ENCODE measurements around the gene PDIA3.
A peak's percentile ranks its signal among the peaks of the same experiment; 100 is the strongest.
"Not testable (repeated sequence)": the region's sequence is repeated elsewhere in the genome, so short reads cannot be mapped to it uniquely, and the experiment has no call there.

PDIA3 gene

GRCh38 chr15:43746245-43746902, at the start of gene PDIA3:
TSS of gene PDIA3 (plus strand) at chr15:43746438. CDS start at chr15:43746540, 102 bp downstream.
- DNase-seq: peak; percentile 87
- in situ Hi-C loops (cut with MboI; ENCODE audit: low pct_unique_long_range_greater_than_20kb, low sequenced_read_pairs): not testable (repeated sequence)

- in situ Hi-C loops (cut with MboI; ENCODE audit: low pct_unique_long_range_greater_than_20kb, low sequenced_read_pairs): no loop called here
- DNase-seq: no peak
Observed at GRCh38 chr15:43702174-43702573, 44.1 kb upstream of the PDIA3 start.

GRCh38 chr15:43702701-43703424, 43.4 kb upstream of the PDIA3 start:
- DNase-seq: no peak

GRCh38 chr15:43710431-43711131, 35.7 kb upstream of the PDIA3 start:
- DNase-seq; in situ Hi-C loops (cut with MboI; ENCODE audit: low pct_unique_long_range_greater_than_20kb, low sequenced_read_pairs): not testable (repeated sequence)

More at GRCh38 chr15:43702701-43703424, 43.4 kb upstream of the PDIA3 start:
- in situ Hi-C loops (cut with MboI; ENCODE audit: low pct_unique_long_range_greater_than_20kb, low sequenced_read_pairs): no loop called here

- in situ Hi-C loops (cut with MboI; ENCODE audit: low pct_unique_long_range_greater_than_20kb, low sequenced_read_pairs): no loop called here
- no peak for DNase-seq
Observed at GRCh38 chr15:43723151-43723550, 23.1 kb upstream of the PDIA3 start.

GRCh38 chr15:43726306-43726705, 19.9 kb upstream of the PDIA3 start:
- in situ Hi-C loops (cut with MboI; ENCODE audit: low pct_unique_long_range_greater_than_20kb, low sequenced_read_pairs); DNase-seq: not testable (repeated sequence)

- in situ Hi-C loops (cut with MboI; ENCODE audit: low pct_unique_long_range_greater_than_20kb, low sequenced_read_pairs); DNase-seq: not testable (repeated sequence)
Observed at GRCh38 chr15:43728053-43728725, 18.0 kb upstream of the PDIA3 start.

- no peak for DNase-seq
- in situ Hi-C loops (cut with MboI; ENCODE audit: low pct_unique_long_range_greater_than_20kb, low sequenced_read_pairs): no loop called here
Observed at GRCh38 chr15:43735416-43735815, 10.8 kb upstream of the PDIA3 start.

- in situ Hi-C loops (cut with MboI; ENCODE audit: low pct_unique_long_range_greater_than_20kb, low sequenced_read_pairs): not testable (repeated sequence)
- peak; percentile 65 for DNase-seq
Observed at GRCh38 chr15:43746903-43747309, 668 bp downstream of the PDIA3 start.

GRCh38 chr15:43748376-43748775, 2.1 kb downstream of the PDIA3 start:
- no peak for DNase-seq
- in situ Hi-C loops (cut with MboI; ENCODE audit: low pct_unique_long_range_greater_than_20kb, low sequenced_read_pairs): no loop called here

- in situ Hi-C loops (cut with MboI; ENCODE audit: low pct_unique_long_range_greater_than_20kb, low sequenced_read_pairs): no loop called here
- DNase-seq: no peak
Observed at GRCh38 chr15:43749690-43750345, 3.6 kb downstream of the PDIA3 start.

- in situ Hi-C loops (cut with MboI; ENCODE audit: low pct_unique_long_range_greater_than_20kb, low sequenced_read_pairs): no loop called here
Observed at GRCh38 chr15:43751885-43752284, 5.6 kb downstream of the PDIA3 start.

GRCh38 chr15:43762824-43763223, 16.6 kb downstream of the PDIA3 start:
- in situ Hi-C loops (cut with MboI; ENCODE audit: low pct_unique_long_range_greater_than_20kb, low sequenced_read_pairs): no loop called here
- no peak for DNase-seq

More at GRCh38 chr15:43751885-43752284, 5.6 kb downstream of the PDIA3 start:
- no peak for DNase-seq

GRCh38 chr15:43763819-43764446, 17.7 kb downstream of the PDIA3 start:
- DNase-seq: no peak
- in situ Hi-C loops (cut with MboI; ENCODE audit: low pct_unique_long_range_greater_than_20kb, low sequenced_read_pairs): no loop called here

- in situ Hi-C loops (cut with MboI; ENCODE audit: low pct_unique_long_range_greater_than_20kb, low sequenced_read_pairs): no loop called here
- peak; percentile 80 for DNase-seq
Observed at GRCh38 chr15:43769584-43770228, 23.5 kb downstream of the PDIA3 start.

- in situ Hi-C loops (cut with MboI; ENCODE audit: low pct_unique_long_range_greater_than_20kb, low sequenced_read_pairs): no loop called here
- no peak for DNase-seq
Observed at GRCh38 chr15:43771816-43772215, 25.6 kb downstream of the PDIA3 start.

GRCh38 chr15:43772624-43773023, 26.4 kb downstream of the PDIA3 start:
- in situ Hi-C loops (cut with MboI; ENCODE audit: low pct_unique_long_range_greater_than_20kb, low sequenced_read_pairs): no loop called here
- no peak for DNase-seq

GRCh38 chr15:43774062-43774461, 27.8 kb downstream of the PDIA3 start:
- DNase-seq: no peak
- in situ Hi-C loops (cut with MboI; ENCODE audit: low pct_unique_long_range_greater_than_20kb, low sequenced_read_pairs): no loop called here
